Naive B cell (primary cell): ENCODE results near the gene B9D2. TPM values are rescaled to one million over a fixed set of nuclear protein-coding genes. Genes with fewer than 3 reads are reported as not detected.
A peak's percentile ranks its signal among the peaks of the same experiment; 100 is the strongest.
"Not testable (repeated sequence)": the region's sequence is repeated elsewhere in the genome, so short reads cannot be mapped to it uniquely, and the experiment has no call there.

Experiments used
- ATAC-seq, 2 donors: fragments of 150-1000 bp; cut with Tn5 transposase; 2 replicates each; pipeline ENCODE4 v1.10.0; 2021; ENCODE audit warnings: low read depth in 2 of 2, mild to moderate bottlenecking in 2 of 2, moderate library complexity in 2 of 2
- DNase-seq: peaks from one replicate; pipeline ENCODE4 v3.0.0; 2022
- H3K27ac Mint-ChIP-seq, 6 donors: one replicate each; pipeline ENCODE4 v1.8.0; 2020 to 2022; ENCODE audit warnings: mild to moderate bottlenecking in 6 of 6, mixed read lengths in 6 of 6, moderate library complexity in 5 of 6, inconsistent platforms in 2 of 6
- H3K27me3 Mint-ChIP-seq, 3 donors: one replicate each; pipeline ENCODE4 v1.8.0; 2021 to 2022; ENCODE audit warnings: mixed read lengths in 3 of 3, mild to moderate bottlenecking in 1 of 3
- H3K36me3 Mint-ChIP-seq, 2 donors: one replicate each; pipeline ENCODE4 v1.8.0; 2020 to 2022; ENCODE audit warnings: mixed read lengths in 2 of 2, inconsistent platforms in 1 of 2, mild to moderate bottlenecking in 1 of 2
- H3K4me1 Mint-ChIP-seq, 3 donors: one replicate each; pipeline ENCODE4 v1.8.0; 2020 to 2022; ENCODE audit warnings: mixed read lengths in 3 of 3, inconsistent platforms in 1 of 3, mild to moderate bottlenecking in 1 of 3, moderate library complexity in 1 of 3
- H3K4me3 Mint-ChIP-seq, 8 donors: one replicate each; pipeline ENCODE4 v1.8.0; 2020 to 2022; ENCODE audit warnings: mild to moderate bottlenecking in 8 of 8, mixed read lengths in 8 of 8, moderate library complexity in 8 of 8, inconsistent platforms in 2 of 8
- H3K9me3 Mint-ChIP-seq, 7 donors: one replicate each; pipeline ENCODE4 v1.8.0; 2020 to 2022; ENCODE audit warnings: mixed read lengths in 7 of 7, mild to moderate bottlenecking in 5 of 7, inconsistent platforms in 2 of 7, moderate library complexity in 1 of 7
- polyA plus RNA-seq, 6 donors: library from polyadenylated mRNA; unstranded; fragments of 300-500 nt; fragmentation: Illumina TruSeq; gene quantifications; one replicate each; pipeline ENCODE4 v1.2.3, GENCODE V29; 2021; ENCODE audit warnings: low read depth in 6 of 6

The B9D2 gene
- polyA plus RNA-seq, 6 donors from 2014 or later = 3.2 to 17.3 (median 14.3) TPM

- Mint-ChIP-seq H3K27me3 (no peaks in the 10 kb centered on the region), H3K36me3 (peaks cover 0 to 4% of the 10 kb centered on the region in 2 donors), H3K9me3 (no peaks in the 10 kb centered on the region), H3K27ac (peak overlapping the region in 1 of 6 donors; percentile 79), H3K4me1 (peaks cover 30 to 41% (median 32%) of the 10 kb centered on the region in 3 donors), H3K4me3 (no peak overlapping the region)
- DNase-seq (no peak), ATAC-seq (no peak)
These were observed 37.5 kb upstream of the B9D2 start for GRCh38 chr19:41401483-41401882.

GRCh38 chr19:41399525-41399924, 35.6 kb upstream of the B9D2 start:
- H3K27me3 Mint-ChIP-seq = no peaks in the 10 kb centered on the region
- ATAC-seq = no peak
- H3K4me1 Mint-ChIP-seq = peaks cover 42 to 55% (median 43%) of the 10 kb centered on the region in 3 donors
- peak overlapping the region; percentile 29 to 100 (median 98) for H3K4me3 Mint-ChIP-seq
- peaks cover 0 to 4% of the 10 kb centered on the region in 2 donors for H3K36me3 Mint-ChIP-seq
- DNase-seq = no peak
- H3K9me3 Mint-ChIP-seq = no peaks in the 10 kb centered on the region
- peak overlapping the region in 4 of 6 donors; percentile 19 to 93 (median 61) for H3K27ac Mint-ChIP-seq

- Mint-ChIP-seq H3K27ac (peak overlapping the region in 3 of 6 donors; percentile 29 to 52 (median 41)), H3K4me1 (peaks cover 42 to 55% (median 43%) of the 10 kb centered on the region in 3 donors), H3K36me3 (peaks cover 0 to 4% of the 10 kb centered on the region in 2 donors), H3K27me3 (no peaks in the 10 kb centered on the region), H3K9me3 (no peaks in the 10 kb centered on the region), H3K4me3 (peak overlapping the region in 7 of 8 donors; percentile 90 to 100 (median 99))
- DNase-seq (no peak), ATAC-seq (no peak)
These were observed 35.1 kb upstream of the B9D2 start for GRCh38 chr19:41399091-41399490.

- peak overlapping the region in 4 of 6 donors; percentile 41 to 100 (median 78) for H3K27ac Mint-ChIP-seq
- ATAC-seq (no peak), DNase-seq (no peak)
- peaks cover 42 to 57% (median 43%) of the 10 kb centered on the region in 3 donors for H3K4me1 Mint-ChIP-seq
- no peaks in the 10 kb centered on the region for H3K27me3 Mint-ChIP-seq
- H3K9me3 Mint-ChIP-seq = no peaks in the 10 kb centered on the region
- H3K4me3 Mint-ChIP-seq = peak overlapping the region; percentile 90 to 100 (median 99)
- peaks cover 0 to 4% of the 10 kb centered on the region in 2 donors for H3K36me3 Mint-ChIP-seq
These were observed 34.6 kb upstream of the B9D2 start for GRCh38 chr19:41398598-41398997.

- Mint-ChIP-seq H3K36me3 (peaks cover 0 to 4% of the 10 kb centered on the region in 2 donors), H3K27ac (peak overlapping the region; percentile 99 to 100 (median 100)), H3K4me3 (peak overlapping the region; percentile 90 to 100 (median 99)), H3K27me3 (no peaks in the 10 kb centered on the region), H3K4me1 (peaks cover 42 to 57% (median 43%) of the 10 kb centered on the region in 3 donors), H3K9me3 (no peaks in the 10 kb centered on the region)
- ATAC-seq (no peak), DNase-seq (no peak)
These were observed 34.1 kb upstream of the B9D2 start for GRCh38 chr19:41398050-41398418.

GRCh38 chr19:41397086-41398049, 33.4 kb upstream of the B9D2 start, which contains the start of the genes BCKDHA and EXOSC5:
TSS of gene BCKDHA (plus strand) at chr19:41397818. CDS start at chr19:41397828, 10 bp downstream.
TSS of gene EXOSC5 (minus strand) at chr19:41397359. CDS start at chr19:41397328, 31 bp downstream.
- Mint-ChIP-seq H3K27ac (peak within 1 kb of the TSS; percentile 99 to 100 (median 100)), H3K4me1 (peaks cover 42 to 57% (median 42%) of the 10 kb centered on the region in 3 donors), H3K36me3 (peaks cover 4 to 5% of the 10 kb centered on the region in 2 donors), H3K27me3 (no peaks in the 10 kb centered on the region), H3K9me3 (no peaks in the 10 kb centered on the region), H3K4me3 (peak within 1 kb of the TSS; percentile 90 to 100 (median 99))
- ATAC-seq (peak; percentile 97 to 98), DNase-seq (peak; percentile 99)

- H3K4me1 Mint-ChIP-seq = peaks cover 38 to 48% (median 42%) of the 10 kb centered on the region in 3 donors
- ATAC-seq (no peak), DNase-seq (no peak)
- peak overlapping the region; percentile 22 to 82 (median 38) for H3K27ac Mint-ChIP-seq
- H3K27me3 Mint-ChIP-seq = no peaks in the 10 kb centered on the region
- peak overlapping the region in 7 of 8 donors; percentile 31 to 100 (median 98) for H3K4me3 Mint-ChIP-seq
- no peaks in the 10 kb centered on the region for H3K9me3 Mint-ChIP-seq
- peaks cover 0 to 15% of the 10 kb centered on the region in 2 donors for H3K36me3 Mint-ChIP-seq
These were observed 31.4 kb upstream of the B9D2 start for GRCh38 chr19:41395355-41395754.

- H3K9me3 Mint-ChIP-seq = no peaks in the 10 kb centered on the region
- H3K36me3 Mint-ChIP-seq = peaks cover 0 to 15% of the 10 kb centered on the region in 2 donors
- ATAC-seq (no peak), DNase-seq (no peak)
- no peaks in the 10 kb centered on the region for H3K27me3 Mint-ChIP-seq
- H3K4me1 Mint-ChIP-seq = peaks cover 18 to 29% (median 21%) of the 10 kb centered on the region in 3 donors
- peak overlapping the region in 1 of 6 donors; percentile 92 for H3K27ac Mint-ChIP-seq
- H3K4me3 Mint-ChIP-seq = peak overlapping the region in 1 of 8 donors; percentile 22
These were observed 28.8 kb upstream of the B9D2 start for GRCh38 chr19:41392775-41393174.

- Mint-ChIP-seq H3K27me3 (no peaks in the 10 kb centered on the region), H3K4me3 (no peak overlapping the region), H3K27ac (no peak overlapping the region), H3K36me3 (peaks cover 0 to 15% of the 10 kb centered on the region in 2 donors), H3K9me3 (no peaks in the 10 kb centered on the region), H3K4me1 (peaks cover 12 to 19% (median 16%) of the 10 kb centered on the region in 3 donors)
- DNase-seq (no peak), ATAC-seq (no peak)
These were observed 27.7 kb upstream of the B9D2 start for GRCh38 chr19:41391618-41392017.

GRCh38 chr19:41386442-41386841, 22.5 kb upstream of the B9D2 start:
- no peaks in the 10 kb centered on the region for H3K27me3 Mint-ChIP-seq
- H3K4me1 Mint-ChIP-seq = no peaks in the 10 kb centered on the region
- H3K4me3 Mint-ChIP-seq = no peak overlapping the region
- peaks cover 0 to 7% of the 10 kb centered on the region in 2 donors for H3K36me3 Mint-ChIP-seq
- no peaks in the 10 kb centered on the region for H3K9me3 Mint-ChIP-seq
- H3K27ac Mint-ChIP-seq = no peak overlapping the region
- ATAC-seq (no peak), DNase-seq (no peak)

GRCh38 chr19:41384351-41384750, 20.4 kb upstream of the B9D2 start:
- Mint-ChIP-seq H3K27ac (no peak overlapping the region), H3K36me3 (no peaks in the 10 kb centered on the region), H3K9me3 (no peaks in the 10 kb centered on the region), H3K4me1 (peaks cover 0 to 4% (median 0%) of the 10 kb centered on the region in 3 donors), H3K4me3 (no peak overlapping the region), H3K27me3 (no peaks in the 10 kb centered on the region)
- DNase-seq (no peak), ATAC-seq (no peak)

GRCh38 chr19:41381536-41381935, 17.6 kb upstream of the B9D2 start:
- H3K36me3 Mint-ChIP-seq, DNase-seq, H3K27ac Mint-ChIP-seq, H3K9me3 Mint-ChIP-seq, H3K27me3 Mint-ChIP-seq, H3K4me3 Mint-ChIP-seq, ATAC-seq: not testable (repeated sequence)
- H3K4me1 Mint-ChIP-seq = peaks cover 16 to 25% (median 19%) of the 10 kb centered on the region in 3 donors

- peak overlapping the region in 6 of 8 donors; percentile 12 to 73 (median 48) for H3K4me3 Mint-ChIP-seq
- ATAC-seq (peak; percentile 86 to 92), DNase-seq (peak; percentile 29)
These were observed 14.2 kb upstream of the B9D2 start for GRCh38 chr19:41377977-41378709.

More at GRCh38 chr19:41377977-41378709, 14.2 kb upstream of the B9D2 start:
- Mint-ChIP-seq H3K27ac (peak overlapping the region in 5 of 6 donors; percentile 16 to 95 (median 80)), H3K4me1 (peaks cover 22 to 30% (median 25%) of the 10 kb centered on the region in 3 donors), H3K27me3 (no peaks in the 10 kb centered on the region), H3K9me3 (no peaks in the 10 kb centered on the region), H3K36me3 (no peaks in the 10 kb centered on the region)
